Measurements from ENCODE around the gene WTIP. TPM values are rescaled to one million over a fixed set of nuclear protein-coding genes. Genes with fewer than 3 reads are reported as not detected.

The WTIP gene
- total and polyA plus RNA-seq, 2 of the 13 experiments (the other 11 are each of a cell fraction or from before 2014, with no cell fraction given), result 15.0 to 18.1 TPM

- TF ChIP-seq RBAK (CRISPR knock-in tag; IDR thresholded peaks at IDR 0.05), result no peak
Measured at GRCh38 chr19:34474233-34474989, 7.1 kb upstream of the WTIP start (continued).

- H3K4me1 ChIP-seq (ENCODE audit: insufficient read depth, low read length), result peaks cover 5% of the 10 kb centered on the region
- H3K79me2 ChIP-seq (ENCODE audit: insufficient read depth, low read length), result no peaks in the 10 kb centered on the region
- POLR2A ChIA-PET, result no interaction called here
- H3K27me3 ChIP-seq (ENCODE audit: control insufficient read depth in 1 of 2, insufficient read depth in 2 of 2, low read length in 2 of 2), result no peaks in the 10 kb centered on the region
- intact Hi-C loops (cut with micrococcal nuclease; ENCODE audit: unreplicated experiment), result no loop called here
- 88% methylated on average over 8 of the region's 9 CpGs for WGBS (ENCODE audit: low lambda C conversion rate)
- no peaks in the 10 kb centered on the region for H4K20me1 ChIP-seq (ENCODE audit: insufficient read depth, low read length)
- H3K9me3 ChIP-seq (ENCODE audit: low read length), result no peaks in the 10 kb centered on the region
- FAIRE-seq (no peak), DNase-seq (ENCODE audit: low spot score) (no peak), ATAC-seq (no peak)
- H3K36me3 ChIP-seq (replicated peaks in 1 of 2; ENCODE audit: control insufficient read depth in 1 of 2, insufficient read depth in 2 of 2, low read length in 2 of 2), result peaks cover 2 to 20% of the 10 kb centered on the region in 2 experiments; a peak in 3 of 5 replicates
- TF ChIP-seq HNF1A (IDR thresholded peaks at IDR 0.05; ENCODE audit: low read depth) (no peak), HNF1A (CRISPR knock-in tag; IDR thresholded peaks at IDR 0.05; ENCODE audit: borderline replicate concordance) (no peak), ZNF24 (IDR thresholded peaks at IDR 0.05) (no peak), ZNF678 (CRISPR knock-in tag; IDR thresholded peaks at IDR 0.05) (no peak), ZNF121 (CRISPR knock-in tag; IDR thresholded peaks at IDR 0.05) (peak; percentile 48), ZNF550 (CRISPR knock-in tag; IDR thresholded peaks at IDR 0.05; ENCODE audit: borderline replicate concordance) (no peak), CHCHD3 (CRISPR knock-in tag; IDR thresholded peaks at IDR 0.05) (no peak)
- CTCF ChIA-PET (ENCODE audit: low intra/inter-chr PET ratio, low total read pairs), result no interaction called here
- no peak overlapping the region for H2AFZ ChIP-seq (ENCODE audit: low read length)
- BruUV-seq (replicated peaks), result no TSS peak
- in situ Hi-C loops (cut with HindIII; ENCODE audit: extremely low pct_ligation_motif_present, low pct_unique_long_range_greater_than_20kb), result no loop called here
- no peak overlapping the region for H3K9ac ChIP-seq (ENCODE audit: insufficient read depth, low read depth, low read length)
- no peak overlapping the region for H3K4me3 ChIP-seq (replicated peaks in 1 of 3; ENCODE audit: insufficient read depth in 1 of 3, low read depth in 2 of 3, low read length in 3 of 3)
- H3K27ac ChIP-seq (ENCODE audit: extremely low read length, insufficient read depth, low read length), result no peak overlapping the region
- no peak overlapping the region for H3K4me2 ChIP-seq (ENCODE audit: low read depth, low read length)
Measured at GRCh38 chr19:34475026-34475974, 6.3 kb upstream of the WTIP start.
